Measurements from ENCODE around the gene INTS1. TPM values are rescaled to one million over a fixed set of nuclear protein-coding genes. Genes with fewer than 3 reads are reported as not detected.

INTS1 gene
- total RNA-seq, 6 experiments from 2014 or later: 84.0 to 104 (median 89.5) TPM

GRCh38 chr7:1502845-1503244 lies 1.3 kb downstream of the INTS1 start:
- Mint-ChIP-seq H3K27me3 (ENCODE audit: insufficient read depth) (no peaks in the 10 kb centered on the region; the same call in 1 of the 2 replicates), H3K4me3 (peak overlapping the region; percentile 89), H3K4me1 (ENCODE audit: low read depth) (peaks cover 25% of the 10 kb centered on the region), H3K36me3 (ENCODE audit: low read depth) (peaks cover 14% of the 10 kb centered on the region), H3K9me3 (no peaks in the 10 kb centered on the region), H3K27ac (peak overlapping the region; percentile 40; the same call in 1 of the 2 replicates)
- no peak for TF ChIP-seq CTCF (IDR thresholded peaks at IDR 0.05)
- no peak for DNase-seq

- Mint-ChIP-seq H3K4me3 (peak overlapping the region; percentile 89), H3K27ac (no peak overlapping the region)
These were observed 2.5 kb downstream of the INTS1 start for GRCh38 chr7:1501487-1502270.

GRCh38 chr7:1500064-1500807 lies 4.0 kb downstream of the INTS1 start:
- no peak overlapping the region for H3K27ac Mint-ChIP-seq
- no peaks in the 10 kb centered on the region for H3K9me3 Mint-ChIP-seq
- H3K4me1 Mint-ChIP-seq (ENCODE audit: low read depth): peaks cover 15% of the 10 kb centered on the region
- H3K27me3 Mint-ChIP-seq (ENCODE audit: insufficient read depth): peaks cover 2% of the 10 kb centered on the region; the same call in 1 of the 2 replicates
- no peak for DNase-seq
- peaks cover 20% of the 10 kb centered on the region for H3K36me3 Mint-ChIP-seq (ENCODE audit: low read depth)
- no peak overlapping the region for H3K4me3 Mint-ChIP-seq
- TF ChIP-seq CTCF (IDR thresholded peaks at IDR 0.05): no peak

More at GRCh38 chr7:1501487-1502270, 2.5 kb downstream of the INTS1 start:
- TF ChIP-seq CTCF (IDR thresholded peaks at IDR 0.05): no peak
- H3K27me3 Mint-ChIP-seq (ENCODE audit: insufficient read depth): peaks cover 2% of the 10 kb centered on the region; the same call in 1 of the 2 replicates
- H3K4me1 Mint-ChIP-seq (ENCODE audit: low read depth): peaks cover 17% of the 10 kb centered on the region
- no peak for DNase-seq
- H3K9me3 Mint-ChIP-seq: no peaks in the 10 kb centered on the region
- peaks cover 20% of the 10 kb centered on the region for H3K36me3 Mint-ChIP-seq (ENCODE audit: low read depth)

- H3K27ac Mint-ChIP-seq: no peak overlapping the region
- no peak for TF ChIP-seq CTCF (IDR thresholded peaks at IDR 0.05)
- H3K4me1 Mint-ChIP-seq (ENCODE audit: low read depth): peaks cover 15% of the 10 kb centered on the region
- DNase-seq: no peak
- no peak overlapping the region for H3K4me3 Mint-ChIP-seq
- peaks cover 20% of the 10 kb centered on the region for H3K36me3 Mint-ChIP-seq (ENCODE audit: low read depth)
- H3K9me3 Mint-ChIP-seq: no peaks in the 10 kb centered on the region
- peaks cover 2% of the 10 kb centered on the region; the same call in 1 of the 2 replicates for H3K27me3 Mint-ChIP-seq (ENCODE audit: insufficient read depth)
These were observed 4.7 kb downstream of the INTS1 start for GRCh38 chr7:1499367-1500029.
